IMR-90 (cell line): ENCODE data around the gene FLACC1.

ENCODE experiments used
- CEBPB ChIP-seq: IDR thresholded peaks from 2 replicates; pipeline ENCODE4 v1.6.1; 2012; ENCODE audit warnings: low read depth, low read length, improper control_type of control experiment
- CTCF ChIP-seq: conservative IDR thresholded peaks from 2 replicates; pipeline ENCODE4 v1.5.1; 2012; ENCODE audit warnings: mild to moderate bottlenecking, low read depth, low read length, improper control_type of control experiment
- MXI1 ChIP-seq: IDR thresholded peaks from 2 replicates; pipeline ENCODE4 v1.6.1; 2012; ENCODE audit warnings: low read depth, mild to moderate bottlenecking, low read length, moderate library complexity, borderline replicate concordance

GRCh38 chr2:201322772-201323171, 34.4 kb downstream of the FLACC1 start:
- TF ChIP-seq CTCF (no peak), MXI1 (no peak), CEBPB (no peak)
